Skin of body (tissue), 2 donors: ENCODE measurements around the gene WASF2. TPM values are rescaled to one million over a fixed set of nuclear protein-coding genes. Genes with fewer than 3 reads are reported as not detected.
"Not testable (repeated sequence)": the region's sequence is repeated elsewhere in the genome, so short reads cannot be mapped to it uniquely, and the experiment has no call there.

Experiments used
- DNase-seq: peaks from one replicate; lab custom pipeline; 2025; lab: John Stamatoyannopoulos, UW
- total RNA-seq: library from RNA; depleted of rRNA; stranded (reverse); fragments of >200 nt; gene quantifications from one replicate; pipeline ENCODE4 v1.2.3, GENCODE V29; 2014

WASF2 gene
- total RNA-seq, 1 donor from 2014 or later = 38.6 TPM

DNA sequence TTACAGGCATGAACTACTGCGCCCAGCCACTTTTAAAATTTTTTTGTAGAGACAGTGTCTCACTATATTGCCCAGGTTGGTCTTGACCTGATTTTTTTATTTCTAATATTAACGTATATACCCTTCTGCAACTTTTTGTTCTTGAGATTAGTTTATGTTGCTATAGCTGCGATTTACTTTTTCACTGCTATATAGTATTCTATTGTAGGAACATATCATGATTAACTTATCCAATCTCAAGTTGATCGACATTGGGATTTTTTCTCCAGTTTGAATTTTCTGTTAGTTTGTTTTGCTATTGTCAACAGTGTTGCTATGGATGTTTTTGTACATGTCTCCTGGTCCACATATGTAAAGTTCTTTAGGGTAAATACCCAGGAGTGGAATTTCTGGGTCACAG, 35.4 kb downstream of the WASF2 start:
- no peak for DNase-seq

DNA sequence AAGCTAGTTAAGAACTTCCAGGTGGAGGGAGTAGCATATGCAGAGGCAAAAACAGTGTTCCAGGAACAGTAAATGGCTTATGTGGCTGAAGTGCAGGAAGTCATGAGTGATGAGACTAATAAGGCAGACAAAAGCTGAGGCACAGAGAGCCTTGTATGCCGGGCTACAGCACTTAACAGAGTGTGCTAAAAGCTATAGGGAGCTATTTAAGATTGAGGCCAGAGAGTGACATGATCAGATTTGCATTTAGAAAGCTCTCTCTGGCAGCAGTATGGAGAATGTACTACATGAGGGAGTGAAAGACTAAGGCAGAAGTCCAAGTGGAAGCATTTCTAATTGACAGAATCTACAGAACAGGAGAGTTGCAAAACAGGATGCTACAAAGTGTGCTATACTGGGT, 38.6 kb downstream of the WASF2 start:
- DNase-seq = peak; percentile 41

DNA sequence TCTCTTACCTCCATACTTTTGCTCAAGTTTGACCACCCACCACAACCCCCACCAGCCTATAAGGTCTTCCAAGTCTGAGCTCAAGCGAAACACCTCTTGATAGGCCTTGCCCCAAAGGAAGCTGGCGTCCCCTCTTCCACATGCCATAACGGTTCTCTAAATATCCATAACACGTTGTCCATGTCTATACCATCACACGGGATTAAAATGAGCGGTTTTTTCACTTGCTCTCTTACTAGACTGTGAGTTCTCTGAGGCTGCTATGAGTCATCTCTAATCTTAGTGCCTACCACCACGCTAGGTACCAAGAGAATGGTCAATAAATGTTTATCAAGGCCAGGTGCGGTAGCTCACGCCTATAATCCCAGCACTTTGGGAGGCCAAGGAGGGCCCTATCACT, 41.0 kb downstream of the WASF2 start:
- DNase-seq = no peak

DNA sequence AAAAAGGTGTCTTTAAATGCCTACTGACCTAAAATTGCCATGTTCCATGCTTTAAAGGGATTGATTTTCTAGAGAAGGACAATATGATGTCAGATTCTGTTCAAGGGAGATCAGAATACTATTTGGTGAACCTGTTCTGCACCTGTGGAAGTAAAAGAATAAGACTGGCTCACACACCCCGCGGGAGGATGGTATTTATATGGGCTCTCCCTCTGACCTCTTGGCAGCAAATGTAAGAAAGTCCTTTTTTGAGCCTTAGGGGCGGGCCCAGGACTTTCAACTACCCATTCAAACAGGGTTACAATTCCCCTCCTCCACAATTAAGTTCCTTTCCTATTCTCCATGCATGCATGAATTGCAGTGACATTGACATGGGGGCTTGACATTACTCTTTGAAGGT, 42.1 kb downstream of the WASF2 start:
- no peak for DNase-seq

DNA sequence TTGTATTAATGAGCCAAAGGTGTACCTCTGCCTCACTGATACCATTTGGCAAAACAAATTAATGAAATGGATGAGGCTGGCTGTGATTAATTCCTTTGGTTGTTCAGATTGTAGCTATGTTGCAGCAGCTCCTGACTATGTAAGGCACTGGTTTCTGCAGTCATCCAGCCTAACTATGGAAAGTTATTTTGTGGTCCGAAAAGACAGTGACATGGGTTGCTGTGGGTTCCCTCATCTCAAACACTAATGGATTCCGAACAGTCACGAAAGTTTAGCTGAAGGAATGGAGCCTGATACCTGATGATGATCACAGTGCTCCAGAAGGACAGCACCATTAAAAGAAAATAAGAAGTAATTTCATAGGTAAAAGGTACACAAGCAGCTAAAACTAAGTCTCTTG, 42.6 kb downstream of the WASF2 start:
- DNase-seq = no peak

DNA sequence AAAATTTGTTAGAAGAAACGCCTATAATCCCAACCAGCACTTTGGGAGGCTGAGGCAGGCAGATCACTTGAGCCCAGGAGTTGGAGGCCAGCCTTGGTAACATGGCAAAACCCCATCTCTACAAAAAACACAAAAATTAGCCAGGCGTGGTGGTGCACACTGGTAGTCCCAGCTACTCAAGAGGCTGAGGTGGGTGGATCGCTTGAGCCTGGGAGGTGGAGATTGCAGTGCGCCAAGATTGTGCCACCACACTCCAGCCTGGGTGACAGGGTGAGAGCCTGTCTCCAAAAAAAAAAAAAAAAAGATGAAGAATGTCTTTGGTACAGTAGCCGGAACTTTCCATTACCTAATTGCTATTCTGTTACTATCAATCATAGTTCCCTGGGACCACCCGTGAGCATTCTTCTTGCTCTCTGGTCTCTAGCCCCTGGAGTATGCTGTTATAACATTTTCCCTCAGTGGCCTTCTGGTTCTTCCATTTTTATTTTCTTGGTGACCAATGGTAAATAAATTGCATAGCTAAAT, 43.4 kb downstream of the WASF2 start:
- no peak for DNase-seq

DNA sequence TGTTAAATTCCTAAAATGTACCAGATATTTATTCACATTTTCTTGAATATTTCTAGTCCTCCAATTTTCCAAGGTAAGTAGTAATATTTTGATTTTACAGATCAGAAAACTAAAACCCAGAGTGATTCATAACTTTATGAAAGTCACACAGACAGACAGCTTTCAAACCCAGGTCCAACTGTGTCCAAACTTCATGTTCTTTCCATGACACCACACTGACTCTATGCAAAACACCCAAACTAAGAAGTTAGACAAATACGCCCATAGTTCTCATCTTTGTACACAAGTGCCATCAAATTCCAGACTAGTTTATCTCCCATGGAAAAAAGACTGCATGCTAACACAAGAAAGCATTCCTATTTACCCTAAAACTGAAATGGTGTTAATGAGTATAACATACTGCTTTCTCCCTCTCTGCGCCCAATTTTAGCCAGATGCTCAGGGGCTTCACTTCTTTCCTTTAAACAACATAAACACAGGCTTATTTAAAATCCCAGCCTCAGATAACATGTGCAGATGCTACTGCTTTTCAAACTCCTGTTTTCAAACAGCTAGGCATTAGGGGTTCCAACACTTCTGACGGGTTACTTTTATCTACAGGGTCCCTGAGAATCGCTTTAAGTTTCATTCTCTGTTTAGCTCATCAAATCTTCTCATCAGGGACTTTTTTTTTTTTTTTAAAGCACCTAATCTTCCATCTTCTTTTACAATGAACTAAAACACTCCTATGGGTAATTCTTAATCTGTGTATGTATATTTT, 44.6 kb downstream of the WASF2 start:
- DNase-seq = no peak

DNA sequence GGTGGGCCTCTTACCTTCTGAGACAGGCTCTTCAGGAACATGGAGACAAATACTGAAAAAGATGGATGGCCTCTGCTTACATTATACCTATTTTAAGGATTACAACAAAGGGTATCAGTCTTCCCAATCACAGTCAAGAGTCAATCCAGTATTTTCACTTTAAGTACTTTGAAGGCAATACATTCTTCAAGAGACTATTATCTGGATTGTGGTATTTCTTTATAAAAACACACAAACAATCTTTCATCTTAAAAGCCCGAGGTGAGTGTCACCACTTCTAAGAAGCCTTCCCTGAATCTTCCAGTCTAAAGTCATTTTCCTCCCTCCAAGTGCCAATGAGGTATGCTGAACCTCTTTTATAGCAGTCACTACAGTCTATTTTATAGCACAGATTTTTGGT, 45.3 kb downstream of the WASF2 start:
- no peak for DNase-seq

DNA sequence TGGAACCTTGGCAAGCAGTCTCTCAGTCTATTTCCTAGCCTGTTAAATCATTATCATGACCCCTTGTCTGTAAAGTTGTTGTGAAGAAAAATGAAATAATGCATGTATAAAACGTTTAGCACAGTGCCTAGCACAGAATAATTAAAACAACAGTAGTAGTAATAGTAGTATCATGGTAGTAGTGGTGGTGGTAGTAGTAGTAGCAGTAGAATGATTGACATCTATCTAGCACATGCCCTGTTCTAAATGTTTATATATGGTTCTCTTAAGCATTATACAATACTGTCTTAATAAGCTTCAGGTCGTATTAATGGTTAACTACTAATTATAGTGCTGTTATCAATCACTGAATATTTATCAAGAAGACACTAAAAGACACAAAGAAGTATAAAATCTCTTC, 50.8 kb downstream of the WASF2 start:
- DNase-seq = no peak

DNA sequence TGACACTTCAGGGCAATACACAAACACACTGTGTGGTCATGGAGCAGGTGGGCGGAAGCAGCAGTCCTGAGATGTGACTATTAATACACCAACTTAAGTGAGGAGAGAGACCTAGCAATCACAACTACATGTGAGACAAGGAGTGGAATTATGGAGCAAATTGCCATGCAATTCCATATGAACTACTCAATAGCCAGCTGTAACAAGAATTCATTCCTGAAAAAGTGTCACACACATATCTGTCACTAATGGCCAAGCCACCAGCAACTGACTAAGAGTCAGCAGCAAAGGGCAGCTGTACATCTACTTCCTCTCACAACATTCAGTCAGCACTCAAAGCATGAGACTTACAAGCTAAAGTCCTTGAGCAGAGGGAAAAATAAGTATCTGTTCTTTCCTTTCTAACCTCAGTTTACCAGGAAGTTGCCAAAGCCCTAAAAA, 51.3 kb downstream of the WASF2 start:
- no peak for DNase-seq

DNA sequence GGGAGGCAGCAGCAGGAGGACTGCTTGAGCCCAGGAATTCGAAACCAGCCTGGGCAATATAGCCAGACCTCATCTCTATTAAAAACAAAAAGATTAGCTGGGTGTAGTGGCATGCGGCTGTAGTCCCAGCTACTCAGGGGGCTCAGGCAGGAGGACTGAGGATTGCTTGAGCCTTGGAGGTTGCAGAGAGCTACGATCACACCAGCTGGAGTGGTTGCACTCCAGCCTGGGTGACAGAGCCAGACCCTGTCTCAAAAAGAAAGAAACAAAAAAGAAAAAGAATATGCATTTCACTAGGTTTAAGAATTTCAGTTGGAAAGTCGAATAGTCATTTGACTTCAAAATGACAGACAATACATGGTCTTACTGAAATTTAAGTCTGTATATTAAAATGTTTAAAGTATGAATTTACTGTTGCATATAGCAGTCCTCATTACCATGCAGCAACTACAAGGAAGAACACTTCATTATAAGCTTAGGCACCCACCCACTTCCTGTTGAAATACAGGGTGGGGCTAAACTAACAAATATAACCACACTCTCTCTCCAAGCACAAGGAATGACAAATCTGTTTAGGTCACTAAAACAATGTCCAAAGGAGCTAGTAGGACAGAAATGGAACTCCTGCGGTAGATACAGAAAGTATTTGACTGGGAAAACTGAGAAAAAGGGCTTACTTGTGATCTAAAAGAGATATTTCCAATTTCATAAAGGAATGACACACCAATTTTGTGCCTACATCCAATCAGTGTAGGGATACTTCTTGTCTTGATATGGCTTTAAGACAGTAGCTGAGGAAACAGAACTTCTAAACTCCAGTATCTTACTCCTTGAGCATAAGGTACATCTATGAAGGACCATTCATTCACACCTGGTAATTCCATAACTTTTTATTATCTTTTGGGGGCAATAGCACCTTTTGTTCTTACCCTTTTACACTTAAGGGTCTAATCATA, 53.5 kb downstream of the WASF2 start:
- peak; percentile 43 for DNase-seq

DNA sequence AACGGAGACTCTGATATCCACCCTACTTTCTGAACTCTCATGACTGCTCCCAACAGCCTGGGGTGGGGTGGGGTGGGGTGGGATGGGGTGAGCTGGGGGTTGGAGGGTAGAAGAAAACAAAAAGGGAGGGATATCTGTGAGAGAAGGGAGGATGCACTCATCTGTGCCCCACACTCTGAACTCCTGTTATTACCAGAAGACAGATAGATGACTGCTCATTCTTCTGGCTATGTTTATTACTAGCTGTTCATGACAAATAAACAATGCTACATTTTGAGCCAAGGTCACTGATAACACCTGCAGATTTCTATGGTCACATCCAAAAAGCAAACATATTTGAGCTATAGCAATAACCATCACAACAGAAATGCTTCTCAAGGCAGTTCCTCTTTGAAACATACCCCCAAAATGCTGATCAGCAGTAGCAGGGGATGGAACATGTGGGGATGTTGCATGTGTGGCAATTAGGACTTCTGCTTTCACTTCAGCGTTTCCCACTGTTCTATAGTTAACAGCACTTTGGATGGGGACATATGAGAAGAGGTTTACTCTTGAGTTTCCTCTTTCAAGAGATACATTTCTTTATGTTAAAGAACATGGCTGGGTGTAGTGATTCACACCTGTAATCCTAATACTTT, 54.3 kb downstream of the WASF2 start:
- DNase-seq = no peak

DNA sequence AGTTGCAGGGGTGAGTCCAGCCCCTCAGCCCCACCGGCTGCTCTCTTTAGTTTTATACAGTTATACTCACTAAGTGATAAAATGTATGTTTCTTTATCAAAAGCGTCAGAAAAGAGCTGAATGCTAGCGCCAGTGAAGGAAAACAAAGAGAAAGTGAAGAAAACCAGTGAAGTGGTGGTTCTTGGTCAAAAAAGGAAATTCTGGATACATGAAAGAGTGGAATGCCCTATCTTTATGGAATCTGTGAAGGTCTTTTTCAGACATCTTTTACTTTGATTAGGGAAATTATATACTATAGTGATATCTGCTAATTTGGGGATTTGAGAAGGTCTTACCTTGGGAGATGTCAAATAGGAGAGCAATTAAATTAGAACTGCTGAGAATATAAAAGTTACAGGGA, 56.3 kb downstream of the WASF2 start:
- no peak for DNase-seq

DNA sequence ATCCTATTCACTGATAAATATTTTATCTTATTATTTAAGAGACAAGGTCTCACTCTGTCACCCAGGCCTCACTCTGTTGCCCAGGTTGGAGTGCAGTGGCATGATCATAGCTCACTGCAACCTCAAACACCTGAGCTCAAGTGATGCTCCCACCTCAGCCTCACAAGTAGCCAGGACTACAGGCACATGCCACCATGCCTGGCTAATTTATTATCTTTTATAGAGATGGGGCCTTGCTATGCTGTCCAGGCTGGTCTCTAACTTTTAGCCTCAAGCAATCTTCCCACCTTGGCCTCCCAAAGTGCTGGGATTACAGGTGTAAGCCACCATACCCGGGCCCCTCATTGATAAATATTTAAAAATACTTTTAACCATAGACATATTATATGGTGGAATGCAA, 57.2 kb downstream of the WASF2 start:
- not testable (repeated sequence) for DNase-seq

DNA sequence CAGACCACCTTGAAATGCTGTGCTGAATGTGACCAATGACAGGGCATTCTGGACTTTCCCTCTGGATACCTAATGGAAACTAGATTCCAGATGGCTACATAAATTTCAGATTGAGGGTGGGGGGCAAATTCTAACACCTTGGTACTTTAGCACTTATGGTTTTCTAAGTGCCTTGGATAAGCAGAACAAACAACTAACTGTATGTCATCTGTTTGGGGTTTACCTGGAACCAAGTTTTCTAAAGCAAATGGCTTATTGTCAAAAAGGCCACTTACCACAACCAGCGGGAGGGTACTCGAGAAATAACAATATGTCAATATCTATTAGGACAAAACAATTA, 58.4 kb downstream of the WASF2 start:
- no peak for DNase-seq

DNA sequence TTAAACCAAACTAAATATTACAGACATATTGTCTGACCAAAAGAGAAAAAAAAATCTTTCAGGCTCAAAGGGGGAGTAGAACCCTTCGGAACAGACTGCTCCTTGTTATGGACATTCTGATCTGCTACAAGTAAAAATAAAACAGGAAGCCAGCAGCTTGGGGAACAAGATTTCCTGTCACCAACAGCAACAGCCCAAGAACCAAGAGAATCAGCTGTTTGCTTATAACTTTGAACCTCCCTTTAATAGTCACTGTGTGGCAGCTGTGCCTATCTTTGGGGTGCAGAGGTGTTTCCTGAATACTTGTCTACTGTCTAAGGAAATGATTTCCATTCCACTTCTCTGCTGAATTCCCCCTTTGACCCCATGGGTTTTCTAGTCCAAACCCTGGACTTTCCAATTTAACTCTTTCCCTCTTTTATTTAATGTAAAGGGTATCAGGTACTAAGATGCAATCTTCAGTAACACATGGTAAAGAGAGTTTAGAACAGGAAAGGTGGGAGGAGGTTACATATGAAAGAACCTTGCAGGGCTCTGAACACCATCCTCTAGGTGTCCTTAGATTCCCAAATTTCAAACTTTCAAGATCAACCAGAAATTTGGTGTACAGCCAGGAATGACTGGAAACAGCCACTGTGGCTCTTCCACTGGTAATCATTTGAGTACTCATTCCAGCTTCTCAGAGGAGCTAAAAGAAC, 58.9 kb downstream of the WASF2 start:
- DNase-seq = peak; percentile 18

DNA sequence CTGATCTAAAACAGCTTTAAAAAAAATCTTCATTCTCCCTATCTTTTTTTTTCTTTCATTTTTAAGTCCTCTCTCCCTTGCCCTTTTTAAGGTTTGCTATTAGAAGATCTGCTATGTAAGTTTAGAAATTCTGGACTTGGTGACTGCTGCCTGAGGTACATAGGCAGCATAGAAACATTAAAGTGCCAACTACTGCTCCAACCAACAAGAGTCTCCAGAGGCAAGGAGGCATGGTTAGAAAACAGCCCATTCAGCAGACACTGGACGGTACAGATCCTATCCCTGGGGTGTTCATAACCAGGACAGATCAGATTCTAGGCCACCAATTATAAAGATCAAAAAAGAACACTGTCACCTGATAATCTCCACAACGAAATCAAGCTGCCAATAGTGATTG, 60.9 kb downstream of the WASF2 start:
- DNase-seq = no peak

DNA sequence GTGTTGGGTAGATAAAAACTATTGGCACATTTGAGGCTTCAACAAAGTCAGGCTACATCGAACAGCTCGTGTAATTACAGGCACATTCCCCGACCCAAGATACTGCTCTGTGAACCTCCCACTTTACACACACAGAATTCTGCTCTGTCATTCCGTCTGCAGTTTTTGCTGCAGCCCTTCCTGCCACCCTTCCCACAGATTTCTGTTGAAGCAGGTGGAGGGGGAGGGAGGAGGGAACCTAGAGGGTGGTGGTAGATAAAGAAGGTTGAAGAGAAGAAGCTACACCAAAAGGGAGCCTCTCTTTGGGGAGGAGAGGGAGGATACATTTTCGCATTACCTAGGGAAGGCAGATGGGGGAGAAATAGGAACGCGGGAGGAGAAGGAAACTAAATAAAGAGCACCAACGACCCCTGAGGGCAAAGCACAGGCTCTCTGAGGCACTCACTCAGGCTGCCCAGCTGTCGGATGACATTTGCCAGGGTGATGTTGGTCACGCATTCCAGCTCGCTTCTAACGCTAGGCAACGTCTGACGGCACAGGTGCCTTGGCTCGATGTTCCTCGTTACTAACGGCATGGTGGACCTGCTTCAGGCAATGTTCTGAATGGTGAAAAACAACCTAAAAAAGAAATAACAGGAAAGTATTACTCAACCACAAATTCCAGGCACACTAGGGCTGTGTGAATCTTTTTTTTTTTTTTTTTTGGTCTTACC, 61.5 kb downstream of the WASF2 start:
- no peak for DNase-seq

DNA sequence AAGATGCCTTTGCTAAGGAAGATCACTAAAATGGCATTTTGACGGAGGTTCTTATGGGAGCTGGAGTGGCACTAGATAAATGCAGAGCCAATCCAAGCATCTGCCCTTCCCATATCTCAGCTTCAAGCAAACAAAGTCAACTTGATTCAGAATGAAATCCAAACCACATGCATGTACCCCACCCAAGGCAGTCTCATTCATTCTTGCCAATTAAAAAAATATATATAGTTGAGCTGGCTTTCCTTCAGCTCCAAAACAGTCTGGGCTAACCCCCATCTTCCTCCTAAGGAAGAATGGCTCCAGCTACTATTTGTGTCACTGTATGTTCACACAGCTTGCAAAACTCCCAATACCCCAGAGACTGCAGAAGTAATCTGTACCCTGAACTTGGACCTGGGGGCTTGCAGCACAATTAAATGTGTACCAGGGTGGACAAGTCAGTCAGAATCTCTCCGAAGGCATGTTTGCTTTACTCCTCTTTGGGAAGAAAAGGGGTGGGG, 62.1 kb downstream of the WASF2 start:
- no peak for DNase-seq

DNA sequence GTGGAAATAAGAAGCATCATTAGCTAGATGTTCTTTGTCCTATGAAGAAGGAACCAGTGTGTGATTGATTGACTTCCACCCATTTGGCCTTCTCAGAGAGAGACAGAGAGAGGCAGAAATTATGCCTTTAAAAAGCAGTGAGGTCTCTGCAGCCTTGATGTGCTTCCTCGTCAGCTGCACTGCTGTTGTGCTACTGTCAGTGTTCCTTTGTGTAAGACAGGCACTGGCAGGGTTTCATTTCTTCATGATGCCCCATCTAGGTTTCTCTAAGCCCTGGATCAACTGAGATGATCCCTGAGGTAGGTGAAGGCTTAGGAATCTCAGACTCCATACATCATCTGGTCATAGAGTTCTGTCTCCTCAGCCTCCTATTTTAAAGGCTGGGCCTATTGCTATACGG, 62.6 kb downstream of the WASF2 start:
- DNase-seq = no peak

DNA sequence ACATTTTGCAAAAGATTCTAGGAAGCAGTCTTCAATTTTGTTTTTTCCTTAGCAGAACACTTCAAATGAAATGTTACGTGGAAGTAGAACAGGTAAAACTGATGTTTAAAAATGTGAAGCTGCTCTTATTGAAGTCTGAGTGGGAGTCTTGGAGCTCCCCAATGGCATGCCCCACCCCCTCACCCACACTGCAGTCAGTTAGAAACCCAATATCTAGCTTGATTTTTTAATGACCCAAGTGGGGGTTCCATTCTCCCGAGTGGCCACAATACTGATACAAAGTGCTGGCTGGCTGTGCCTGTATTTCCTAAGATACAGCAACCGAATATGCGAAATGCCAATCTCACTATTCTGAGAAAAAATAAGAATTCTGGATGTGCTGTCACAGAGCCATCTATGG, 66.3 kb downstream of the WASF2 start:
- no peak for DNase-seq
